SK-N-SH treated with all-trans-retinoic acid at 6 μM for 48 hours (cell line): ENCODE measurements around the gene SHANK3.
"Not testable (repeated sequence)": the region's sequence is repeated elsewhere in the genome, so short reads cannot be mapped to it uniquely, and the experiment has no call there.

ENCODE experiments used
- ATAC-seq: fragments of 200-7000 bp; cut with Tn5 transposase; 3 replicates; pipeline ENCODE4 v1.9.1; 2020; ENCODE audit warnings: mild to moderate bottlenecking, moderate library complexity
- ARNTL ChIP-seq: fragments of 450-650 bp; formaldehyde crosslinking; IDR thresholded peaks from 2 replicates; pipeline ENCODE4 v1.5.0; 2020; ENCODE audit warnings: low read depth, mild to moderate bottlenecking, moderate library complexity, borderline replicate concordance
- BACH2 ChIP-seq: fragments of 250-450 bp; sonication (Bioruptor Pico); IDR thresholded peaks from 2 replicates; pipeline ENCODE4 v1.9.0; 2021; ENCODE audit warnings: mild to moderate bottlenecking, borderline replicate concordance
- CSDC2 ChIP-seq: fragments of 250-450 bp; sonication (Bioruptor Pico); IDR thresholded peaks from 2 replicates; pipeline ENCODE4 v1.5.0; 2020; ENCODE audit warnings: mild to moderate bottlenecking, moderate library complexity
- ESRRG ChIP-seq: fragments of 250-450 bp; sonication (Bioruptor Pico); IDR thresholded peaks from 2 replicates; pipeline ENCODE4 v1.6.1; 2021; ENCODE audit warnings: mild to moderate bottlenecking
- GLIS3 ChIP-seq: fragments of 250-450 bp; sonication (Bioruptor Pico); IDR thresholded peaks from 2 replicates; pipeline ENCODE4 v1.5.0; 2020; ENCODE audit warnings: mild to moderate bottlenecking, moderate library complexity
- ISL1 ChIP-seq: fragments of 250-450 bp; sonication (Bioruptor Pico); IDR thresholded peaks from 2 replicates; pipeline ENCODE4 v2.1.2; 2022; ENCODE audit warnings: mild to moderate bottlenecking, moderate library complexity
- OSR1 ChIP-seq: fragments of 250-450 bp; sonication (Bioruptor Pico); IDR thresholded peaks from 2 replicates; pipeline ENCODE4 v1.8.0; 2022; ENCODE audit warnings: moderate library complexity, mild to moderate bottlenecking, inconsistent platforms
- POU6F1 ChIP-seq: fragments of 250-450 bp; sonication (Bioruptor Pico); IDR thresholded peaks from 2 replicates; pipeline ENCODE4 v1.8.0; 2021; ENCODE audit warnings: low read depth, mild to moderate bottlenecking, moderate library complexity, borderline replicate concordance
- PPARA ChIP-seq: fragments of 250-450 bp; sonication (Bioruptor Pico); IDR thresholded peaks from 2 replicates; pipeline ENCODE4 v1.5.0; 2020; ENCODE audit warnings: mild to moderate bottlenecking, borderline replicate concordance
- RARB ChIP-seq: fragments of 250-450 bp; sonication (Bioruptor Pico); IDR thresholded peaks from 2 replicates; pipeline ENCODE4 v1.8.0; 2021; ENCODE audit warnings: mild to moderate bottlenecking, moderate library complexity
- SNAI2 ChIP-seq: fragments of 250-450 bp; sonication (Bioruptor Pico); IDR thresholded peaks from 2 replicates; pipeline ENCODE4 v1.5.0; 2020; ENCODE audit warnings: mild to moderate bottlenecking, moderate library complexity
- TCF4 ChIP-seq: fragments of 250-450 bp; sonication (Bioruptor Pico); IDR thresholded peaks from 2 replicates; pipeline ENCODE4 v1.8.0; 2021; ENCODE audit warnings: mild to moderate bottlenecking, moderate library complexity, borderline replicate concordance
- TOX ChIP-seq: fragments of 250-450 bp; sonication (Bioruptor Pico); IDR thresholded peaks from 2 replicates; pipeline ENCODE4 v1.8.0; 2021; ENCODE audit warnings: mild to moderate bottlenecking, moderate library complexity, borderline replicate concordance
- TSHZ2 ChIP-seq: fragments of 250-450 bp; sonication (Bioruptor Pico); IDR thresholded peaks from 2 replicates; pipeline ENCODE4 v1.5.0; 2020; ENCODE audit warnings: mild to moderate bottlenecking, moderate library complexity
- ZC3H10 ChIP-seq: fragments of 250-450 bp; sonication (Bioruptor Pico); IDR thresholded peaks from 2 replicates; pipeline ENCODE4 v1.5.1; 2021; ENCODE audit warnings: mild to moderate bottlenecking, moderate library complexity
- ZFP3 ChIP-seq: fragments of 250-450 bp; sonication (Bioruptor Pico); IDR thresholded peaks from 2 replicates; pipeline ENCODE4 v1.5.0; 2020; ENCODE audit warnings: mild to moderate bottlenecking, moderate library complexity
- ZFP30 ChIP-seq: fragments of 450-650 bp; formaldehyde crosslinking; IDR thresholded peaks from 2 replicates; pipeline ENCODE4 v1.5.0; 2022; ENCODE audit warnings: mild to moderate bottlenecking, moderate library complexity
- ZNF565 ChIP-seq: fragments of 450-650 bp; formaldehyde crosslinking; conservative IDR thresholded peaks from 2 replicates; pipeline ENCODE4 v1.5.0; 2020; ENCODE audit warnings: low read depth, mild to moderate bottlenecking, moderate library complexity
- ZNF8 ChIP-seq: fragments of 450-650 bp; formaldehyde crosslinking; IDR thresholded peaks from 2 replicates; pipeline ENCODE4 v1.5.0; 2020; ENCODE audit warnings: mild to moderate bottlenecking, moderate library complexity
- TF ChIP-seq, protein P1 (sequence below): fragments of 250-450 bp; sonication (Bioruptor Pico); IDR thresholded peaks from 2 replicates; pipeline ENCODE4 v1.5.1; 2021; ENCODE audit warnings: mild to moderate bottlenecking, moderate library complexity
- TF ChIP-seq, protein P2 (sequence below): fragments of 250-450 bp; sonication (Bioruptor Pico); IDR thresholded peaks from 2 replicates; pipeline ENCODE4 v1.8.0; 2020; ENCODE audit warnings: mild to moderate bottlenecking, moderate library complexity, borderline replicate concordance
- TF ChIP-seq, protein P3 (sequence below): fragments of 250-450 bp; sonication (Bioruptor Pico); IDR thresholded peaks from 2 replicates; pipeline ENCODE4 v1.5.1; 2020; ENCODE audit warnings: low read depth, mild to moderate bottlenecking, moderate library complexity

The SHANK3 gene

DNA sequence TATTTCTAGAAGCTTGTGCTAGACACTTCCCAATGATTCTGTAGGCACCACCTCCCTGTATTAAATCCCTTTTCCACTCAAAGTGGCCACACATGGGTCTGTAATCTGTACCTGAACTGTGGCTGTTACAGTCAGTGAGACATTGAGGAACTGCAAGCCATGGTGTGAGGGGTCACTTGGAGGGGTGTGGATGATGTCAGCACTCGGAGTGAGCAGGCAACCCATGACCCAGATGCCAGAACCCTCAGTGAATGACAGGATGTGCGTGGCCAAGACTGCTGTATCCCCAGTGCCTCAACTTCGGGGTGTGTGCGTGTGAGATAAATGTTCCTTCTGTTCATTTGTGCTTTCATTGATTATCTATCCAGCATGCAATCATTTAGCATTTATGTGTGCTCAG lies 14.7 kb upstream of the SHANK3 start:
- no peak for TF ChIP-seq ARNTL (CRISPR knock-in tag)
- TF ChIP-seq PPARA (CRISPR knock-in tag), result no peak
- TF ChIP-seq ZNF8 (CRISPR knock-in tag), result no peak
- no peak for TF ChIP-seq ZFP30 (CRISPR knock-in tag)
- TF ChIP-seq GLIS3 (CRISPR knock-in tag), result no peak
- TF ChIP-seq POU6F1, result no peak
- TF ChIP-seq, protein P1, sequence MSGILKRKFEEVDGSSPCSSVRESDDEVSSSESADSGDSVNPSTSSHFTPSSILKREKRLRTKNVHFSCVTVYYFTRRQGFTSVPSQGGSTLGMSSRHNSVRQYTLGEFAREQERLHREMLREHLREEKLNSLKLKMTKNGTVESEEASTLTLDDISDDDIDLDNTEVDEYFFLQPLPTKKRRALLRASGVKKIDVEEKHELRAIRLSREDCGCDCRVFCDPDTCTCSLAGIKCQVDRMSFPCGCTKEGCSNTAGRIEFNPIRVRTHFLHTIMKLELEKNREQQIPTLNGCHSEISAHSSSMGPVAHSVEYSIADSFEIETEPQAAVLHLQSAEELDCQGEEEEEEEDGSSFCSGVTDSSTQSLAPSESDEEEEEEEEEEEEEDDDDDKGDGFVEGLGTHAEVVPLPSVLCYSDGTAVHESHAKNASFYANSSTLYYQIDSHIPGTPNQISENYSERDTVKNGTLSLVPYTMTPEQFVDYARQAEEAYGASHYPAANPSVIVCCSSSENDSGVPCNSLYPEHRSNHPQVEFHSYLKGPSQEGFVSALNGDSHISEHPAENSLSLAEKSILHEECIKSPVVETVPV (CRISPR knock-in tag), result no peak
- TF ChIP-seq ZC3H10 (CRISPR knock-in tag), result no peak
- TF ChIP-seq TOX (CRISPR knock-in tag), result no peak
- TF ChIP-seq OSR1, result no peak
- TF ChIP-seq ESRRG (CRISPR knock-in tag), result no peak
- no peak for TF ChIP-seq SNAI2 (CRISPR knock-in tag)
- TF ChIP-seq, protein P2, sequence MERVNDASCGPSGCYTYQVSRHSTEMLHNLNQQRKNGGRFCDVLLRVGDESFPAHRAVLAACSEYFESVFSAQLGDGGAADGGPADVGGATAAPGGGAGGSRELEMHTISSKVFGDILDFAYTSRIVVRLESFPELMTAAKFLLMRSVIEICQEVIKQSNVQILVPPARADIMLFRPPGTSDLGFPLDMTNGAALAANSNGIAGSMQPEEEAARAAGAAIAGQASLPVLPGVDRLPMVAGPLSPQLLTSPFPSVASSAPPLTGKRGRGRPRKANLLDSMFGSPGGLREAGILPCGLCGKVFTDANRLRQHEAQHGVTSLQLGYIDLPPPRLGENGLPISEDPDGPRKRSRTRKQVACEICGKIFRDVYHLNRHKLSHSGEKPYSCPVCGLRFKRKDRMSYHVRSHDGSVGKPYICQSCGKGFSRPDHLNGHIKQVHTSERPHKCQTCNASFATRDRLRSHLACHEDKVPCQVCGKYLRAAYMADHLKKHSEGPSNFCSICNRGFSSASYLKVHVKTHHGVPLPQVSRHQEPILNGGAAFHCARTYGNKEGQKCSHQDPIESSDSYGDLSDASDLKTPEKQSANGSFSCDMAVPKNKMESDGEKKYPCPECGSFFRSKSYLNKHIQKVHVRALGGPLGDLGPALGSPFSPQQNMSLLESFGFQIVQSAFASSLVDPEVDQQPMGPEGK (CRISPR knock-in tag), result no peak
- no peak for TF ChIP-seq ISL1 (CRISPR knock-in tag)
- TF ChIP-seq, all 23 proteins: peak for 0
- ATAC-seq, result no peak

DNA sequence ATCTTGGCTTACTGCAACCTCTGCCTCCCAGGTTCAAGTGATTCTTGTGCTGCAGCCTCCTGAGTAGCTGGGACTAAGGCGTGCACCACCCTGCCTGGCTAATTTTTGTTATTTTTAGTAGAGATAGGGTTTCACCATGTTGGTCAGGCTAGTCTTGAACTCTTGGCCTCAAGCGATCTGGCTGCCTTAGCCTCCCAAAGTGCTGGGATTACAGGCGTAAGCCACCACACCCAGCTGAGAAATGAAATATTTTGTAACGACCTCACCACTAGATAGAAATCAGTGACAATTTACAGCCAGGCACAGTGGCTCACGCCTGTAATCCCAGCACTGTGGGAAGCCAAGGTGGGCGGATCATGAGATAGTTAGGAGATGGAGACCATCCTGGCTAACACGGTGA lies 12.9 kb upstream of the SHANK3 start:
- not testable (repeated sequence) for ATAC-seq

DNA sequence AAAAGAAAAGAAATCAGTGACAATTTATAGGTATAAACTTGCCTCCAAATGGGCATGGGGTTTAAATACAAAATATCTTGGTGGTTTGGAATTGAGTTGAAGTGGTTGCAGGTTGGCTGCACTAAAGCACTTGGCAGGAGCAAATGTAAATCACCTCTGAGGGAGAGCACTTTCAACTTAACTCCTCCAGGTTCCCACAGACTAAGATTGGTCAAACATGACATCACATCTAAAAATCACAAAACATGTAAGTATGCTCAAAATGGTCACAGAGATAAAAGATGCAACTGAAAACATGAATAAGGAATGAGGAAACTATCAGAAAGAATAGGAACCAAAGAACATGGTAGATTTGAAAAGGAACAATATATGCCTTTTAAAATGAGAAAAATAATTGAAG lies 12.3 kb upstream of the SHANK3 start:
- TF ChIP-seq TOX (CRISPR knock-in tag), result no peak
- ATAC-seq, result no peak

DNA sequence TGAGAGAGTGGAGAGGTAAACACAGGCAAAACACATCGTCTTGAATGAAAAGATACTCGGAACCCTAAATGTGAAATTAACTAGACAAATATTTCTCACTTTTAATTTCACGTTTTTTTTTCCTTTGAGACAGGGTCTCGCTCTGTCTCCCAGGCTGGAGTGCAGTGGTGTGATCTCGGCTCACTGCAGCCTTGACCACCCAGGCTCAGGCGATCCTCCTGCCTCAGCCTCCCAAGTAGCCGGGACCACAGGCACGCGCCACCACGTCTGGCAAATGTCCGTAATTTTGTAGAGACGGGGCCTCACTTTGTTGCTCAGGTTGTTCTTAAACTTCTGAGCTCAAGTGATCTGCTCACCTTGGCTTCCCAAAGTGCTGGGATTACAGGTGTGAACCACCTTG lies 7.4 kb upstream of the SHANK3 start:
- no peak for TF ChIP-seq GLIS3 (CRISPR knock-in tag)
- TF ChIP-seq, protein P2 (CRISPR knock-in tag), result no peak
- no peak for TF ChIP-seq ZNF565 (CRISPR knock-in tag)
- no peak for TF ChIP-seq BACH2 (CRISPR knock-in tag)
- no peak for ATAC-seq

DNA sequence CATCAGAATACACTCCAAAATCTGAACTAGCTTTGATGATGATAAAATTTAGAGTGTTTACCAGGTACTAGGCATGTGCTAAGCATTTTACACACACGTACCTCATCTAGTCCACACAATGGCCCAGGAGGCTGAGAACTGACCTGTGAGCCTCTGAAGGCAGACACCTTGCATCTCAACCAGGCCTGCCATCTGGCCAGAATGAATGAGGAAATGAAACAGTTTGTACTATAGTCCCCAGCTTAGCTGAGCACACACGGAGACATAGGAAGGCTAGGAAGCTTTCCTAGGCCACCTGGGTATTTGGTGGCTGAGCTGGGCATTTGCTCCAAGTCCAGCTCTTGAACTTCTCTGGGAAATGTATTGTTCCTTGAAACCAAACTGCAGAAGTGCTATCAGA lies 6.9 kb upstream of the SHANK3 start:
- no peak for TF ChIP-seq CSDC2 (CRISPR knock-in tag)
- no peak for TF ChIP-seq TSHZ2 (CRISPR knock-in tag)
- TF ChIP-seq, protein P3, sequence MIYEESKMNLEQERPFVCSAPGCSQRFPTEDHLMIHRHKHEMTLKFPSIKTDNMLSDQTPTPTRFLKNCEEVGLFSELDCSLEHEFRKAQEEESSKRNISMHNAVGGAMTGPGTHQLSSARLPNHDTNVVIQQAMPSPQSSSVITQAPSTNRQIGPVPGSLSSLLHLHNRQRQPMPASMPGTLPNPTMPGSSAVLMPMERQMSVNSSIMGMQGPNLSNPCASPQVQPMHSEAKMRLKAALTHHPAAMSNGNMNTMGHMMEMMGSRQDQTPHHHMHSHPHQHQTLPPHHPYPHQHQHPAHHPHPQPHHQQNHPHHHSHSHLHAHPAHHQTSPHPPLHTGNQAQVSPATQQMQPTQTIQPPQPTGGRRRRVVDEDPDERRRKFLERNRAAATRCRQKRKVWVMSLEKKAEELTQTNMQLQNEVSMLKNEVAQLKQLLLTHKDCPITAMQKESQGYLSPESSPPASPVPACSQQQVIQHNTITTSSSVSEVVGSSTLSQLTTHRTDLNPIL (CRISPR knock-in tag), result no peak
- no peak for TF ChIP-seq ZFP3
- TF ChIP-seq ZNF565 (CRISPR knock-in tag), result no peak
- TF ChIP-seq ISL1 (CRISPR knock-in tag), result no peak
- no peak for TF ChIP-seq TCF4 (CRISPR knock-in tag)
- TF ChIP-seq POU6F1, result no peak
- no peak for TF ChIP-seq RARB (CRISPR knock-in tag)
- no peak for TF ChIP-seq PPARA (CRISPR knock-in tag)
- TF ChIP-seq BACH2 (CRISPR knock-in tag), result no peak
- no peak for ATAC-seq
